CD14-positive monocyte (primary cell): ENCODE data around the gene COQ4. TPM values are rescaled to one million over a fixed set of nuclear protein-coding genes. Genes with fewer than 3 reads are reported as not detected.

Experiments used
- DNase-seq, 3 donors: peaks; one replicate each; pipeline ENCODE4 v3.0.0-alpha.2; 2011 to 2022
- H2AFZ ChIP-seq: 2 replicates; pipeline ENCODE4 v1.6.0; 2012; ENCODE audit warnings: mild to moderate bottlenecking, low read depth, low read length, inconsistent platforms; ENCODE audit not compliant: insufficient read depth, poor library complexity, severe bottlenecking
- H3K27ac ChIP-seq, 2 donors: 1 replicate in 1 of 2; 2 replicates in 1 of 2; pipeline ENCODE4 v1.5.1; 2012 to 2013; ENCODE audit warnings: low read length in 2 of 2, control low read depth in 1 of 2, inconsistent platforms in 1 of 2, low read depth in 1 of 2, mild to moderate bottlenecking in 1 of 2
- H3K27me3 ChIP-seq, 2 donors: one replicate each; pipeline versions ENCODE4 v1.6.0 to v1.6.1; 2011 to 2013; ENCODE audit warnings: low read length in 2 of 2; ENCODE audit not compliant: control insufficient read depth in 2 of 2, insufficient read depth in 2 of 2
- H3K36me3 ChIP-seq, 2 donors: replicated peaks in 1 of 2; 1 replicate in 1 of 2; 2 replicates in 1 of 2; pipeline versions ENCODE4 v1.5.1 to v1.6.1; 2012 to 2013; ENCODE audit warnings: low read length in 2 of 2, control low read depth in 1 of 2, inconsistent platforms in 1 of 2, mild to moderate bottlenecking in 1 of 2; ENCODE audit not compliant: insufficient read depth in 2 of 2, control insufficient read depth in 1 of 2
- H3K4me1 ChIP-seq, 2 donors: 1 replicate in 1 of 2; 2 replicates in 1 of 2; pipeline versions ENCODE4 v1.5.1 to v1.6.1; 2012 to 2013; ENCODE audit warnings: low read length in 2 of 2, control low read depth in 1 of 2, inconsistent platforms in 1 of 2, mild to moderate bottlenecking in 1 of 2, moderate library complexity in 1 of 2; ENCODE audit not compliant: insufficient read depth in 2 of 2, control insufficient read depth in 1 of 2
- H3K4me2 ChIP-seq: replicated peaks from 2 replicates; pipeline ENCODE3; 2012; ENCODE audit warnings: low read length, moderate library complexity, mild to moderate bottlenecking; ENCODE audit not compliant: poor library complexity, severe bottlenecking; ENCODE audit errors: extremely low read depth
- H3K4me3 ChIP-seq, 3 experiments: fragments of 200-600 bp in 1 of 3; sonication (generic) in 1 of 3; replicated peaks in 1 of 3; 1 replicate in 2 of 3; 2 replicates in 1 of 3; pipeline ENCODE4 v1.5.1; 2011 to 2013; ENCODE audit warnings: low read length in 3 of 3, mild to moderate bottlenecking in 3 of 3, control low read depth in 2 of 3, low read depth in 2 of 3, inconsistent platforms in 1 of 3, moderate library complexity in 1 of 3
- H3K79me2 ChIP-seq: 2 replicates; pipeline ENCODE4 v1.6.0; 2012; ENCODE audit warnings: mild to moderate bottlenecking, control low read depth, inconsistent platforms, low read length, moderate library complexity; ENCODE audit not compliant: insufficient read depth
- H3K9ac ChIP-seq: 2 replicates; pipeline ENCODE4 v1.6.0; 2017; ENCODE audit warnings: low read length, mild to moderate bottlenecking; ENCODE audit not compliant: insufficient read depth, poor library complexity, severe bottlenecking
- H3K9me3 ChIP-seq, 2 donors: replicated peaks in 1 of 2; 1 replicate in 1 of 2; 2 replicates in 1 of 2; pipeline versions ENCODE4 v1.5.1 to v1.6.1; 2012 to 2013; ENCODE audit warnings: low read length in 2 of 2, control low read depth in 1 of 2; ENCODE audit not compliant: control insufficient read depth in 1 of 2, insufficient read depth in 1 of 2
- H4K20me1 ChIP-seq: 2 replicates; pipeline ENCODE4 v1.6.0; 2012; ENCODE audit warnings: mild to moderate bottlenecking, low read length, control low read depth, moderate library complexity; ENCODE audit not compliant: insufficient read depth
- H3K27ac Mint-ChIP-seq, 7 donors: one replicate each; pipeline ENCODE4 v1.8.0; 2020; ENCODE audit warnings: mild to moderate bottlenecking in 7 of 7, mixed read lengths in 7 of 7, moderate library complexity in 6 of 7, inconsistent platforms in 2 of 7
- H3K27me3 Mint-ChIP-seq, 3 donors: one replicate each; pipeline ENCODE4 v1.8.0; 2021 to 2022; ENCODE audit warnings: low read depth in 3 of 3, mild to moderate bottlenecking in 3 of 3, mixed read lengths in 3 of 3, moderate library complexity in 3 of 3, inconsistent platforms in 1 of 3
- H3K36me3 Mint-ChIP-seq, 2 donors: one replicate each; pipeline ENCODE4 v1.8.0; 2020; ENCODE audit warnings: mixed read lengths in 2 of 2, inconsistent platforms in 1 of 2, mild to moderate bottlenecking in 1 of 2
- H3K4me1 Mint-ChIP-seq: one replicate; pipeline ENCODE4 v1.8.0; 2020; ENCODE audit warnings: mild to moderate bottlenecking, mixed read lengths
- H3K4me3 Mint-ChIP-seq, 2 donors: one replicate each; pipeline ENCODE4 v1.8.0; 2020; ENCODE audit warnings: mild to moderate bottlenecking in 2 of 2, mixed read lengths in 2 of 2, moderate library complexity in 1 of 2
- H3K9me3 Mint-ChIP-seq, 7 donors: one replicate each; pipeline ENCODE4 v1.8.0; 2020 to 2022; ENCODE audit warnings: mixed read lengths in 7 of 7, mild to moderate bottlenecking in 6 of 7, moderate library complexity in 6 of 7, inconsistent platforms in 2 of 7
- CTCF ChIP-seq: fragments of 200-600 bp; IDR thresholded peaks from one replicate; pipeline ENCODE4 v1.8.0; 2022; ENCODE audit warnings: antibody characterized with exemption, mild to moderate bottlenecking
- WGBS: methylation state at CpG from one replicate; pipeline ENCODE4 v1.1.5; 2013; ENCODE audit warnings: missing lambda C conversion rate; ENCODE audit not compliant: insufficient coverage; 5-methylcytosine and 5-hydroxymethylcytosine counted together
- intact Hi-C, 2 donors: fragments of 100-400 bp; cut with micrococcal nuclease; formaldehyde crosslinking; loops; one replicate each; pipeline versions ENCODE4 v1.15.0 to v1.15.1; 2023
- polyA plus RNA-seq, 3 donors: library from polyadenylated mRNA; depleted of rRNA in 1 of 3; unstranded in 2 of 3; stranded (reverse) in 1 of 3; fragments of 300-500 nt in 2 of 3; fragments of >200 nt in 1 of 3; fragmentation: Illumina TruSeq in 2 of 3; gene quantifications; 1 replicate in 2 of 3; 2 replicates in 1 of 3; pipeline ENCODE4 v1.2.3, GENCODE V29; 2012 to 2021

The COQ4 gene
- polyA plus RNA-seq, 3 donors = 19.9 to 32.6 (median 20.4) TPM

GRCh38 chr9:128355451-128355850 is 32.8 kb downstream of the COQ4 start:
- H3K27ac ChIP-seq = no peak overlapping the region
- WGBS = 98% methylated on average over 15 of the region's 19 CpGs
- H3K36me3 ChIP-seq = peaks cover 20 to 42% of the 10 kb centered on the region in 2 donors
- Mint-ChIP-seq H3K9me3 (no peaks in the 10 kb centered on the region), H3K4me3 (no peak overlapping the region), H3K27ac (no peak overlapping the region), H3K4me1 (no peaks in the 10 kb centered on the region), H3K36me3 (peaks cover 33 to 52% of the 10 kb centered on the region in 2 donors), H3K27me3 (no peaks in the 10 kb centered on the region)
- no peaks in the 10 kb centered on the region for H3K9me3 ChIP-seq
- no peak for DNase-seq
- no peaks in the 10 kb centered on the region for H3K27me3 ChIP-seq
- H3K4me3 ChIP-seq = no peak overlapping the region
- no peaks in the 10 kb centered on the region for H4K20me1 ChIP-seq
- H3K79me2 ChIP-seq = no peaks in the 10 kb centered on the region
- intact Hi-C loops = no loop called here
- no peaks in the 10 kb centered on the region for H3K4me1 ChIP-seq
- no peak for TF ChIP-seq CTCF
- no peak overlapping the region for H3K4me2 ChIP-seq
- H2AFZ ChIP-seq = no peak overlapping the region
- H3K9ac ChIP-seq = no peak overlapping the region

- no peak overlapping the region for H3K27ac Mint-ChIP-seq
- H3K4me1 Mint-ChIP-seq = peaks cover 9% of the 10 kb centered on the region
- peaks cover 22 to 33% of the 10 kb centered on the region in 2 donors for H3K36me3 Mint-ChIP-seq
- Histone ChIP-seq H3K4me2 (no peak overlapping the region), H3K4me1 (peaks cover 10 to 11% of the 10 kb centered on the region in 2 donors), H2AFZ (no peak overlapping the region), H3K4me3 (no peak overlapping the region), H3K9me3 (no peaks in the 10 kb centered on the region), H3K79me2 (no peaks in the 10 kb centered on the region), H3K9ac (no peak overlapping the region), H3K27ac (no peak overlapping the region), H4K20me1 (no peaks in the 10 kb centered on the region), H3K36me3 (peaks cover 13 to 34% of the 10 kb centered on the region in 2 donors), H3K27me3 (no peaks in the 10 kb centered on the region)
- no peak overlapping the region for H3K4me3 Mint-ChIP-seq
- DNase-seq = no peak
- H3K27me3 Mint-ChIP-seq = no peaks in the 10 kb centered on the region
- intact Hi-C loops = no loop called here
- no peak for TF ChIP-seq CTCF
- no peaks in the 10 kb centered on the region for H3K9me3 Mint-ChIP-seq
- WGBS = 97% methylated on average over 3 of the region's 8 CpGs
Observed at GRCh38 chr9:128358090-128358489, 35.5 kb downstream of the COQ4 start.
